Ovary (tissue), 9 donors: Measurements from ENCODE around the gene CDK5RAP1. TPM values are rescaled to one million over a fixed set of nuclear protein-coding genes. Genes with fewer than 3 reads are reported as not detected.

Experiments used
- DNase-seq, 5 donors: peaks; one replicate each; pipeline ENCODE4 v3.0.0-alpha.2; 2019 to 2020
- H3K27ac ChIP-seq, 2 donors: fragments of 200-600 bp; one replicate each; pipeline versions ENCODE4 v1.5.1 to v1.8.0; 2019 to 2022
- H3K27me3 ChIP-seq: fragments of 200-600 bp; one replicate; pipeline ENCODE4 v1.8.0; 2022
- H3K36me3 ChIP-seq: fragments of 200-600 bp; sonication (generic); one replicate; pipeline ENCODE4 v1.5.1; 2019
- H3K4me1 ChIP-seq: one replicate; pipeline ENCODE4 v1.8.1; 2013; ENCODE audit warnings: mild to moderate bottlenecking, moderate library complexity; ENCODE audit not compliant: insufficient read depth
- H3K4me3 ChIP-seq: fragments of 200-600 bp; sonication (generic); one replicate; pipeline ENCODE4 v1.5.1; 2017
- H3K9me3 ChIP-seq, 2 donors: fragments of 200-600 bp in 1 of 2; sonication (generic) in 1 of 2; one replicate each; pipeline versions ENCODE4 v1.5.1 to v1.8.1; 2013 to 2019; ENCODE audit warnings: mild to moderate bottlenecking in 1 of 2, moderate library complexity in 1 of 2
- CTCF ChIP-seq, 3 donors: fragments of 450-650 bp in 2 of 3; fragments of 200-600 bp in 1 of 3; IDR thresholded peaks; one replicate each; pipeline versions ENCODE4 v1.5.1 to v1.8.0; 2016 to 2022; ENCODE audit warnings: antibody characterized with exemption in 3 of 3, mild to moderate bottlenecking in 1 of 3
- EP300 ChIP-seq: sonication (generic); formaldehyde crosslinking; IDR thresholded peaks from one replicate; pipeline ENCODE4 v1.6.1; 2017; ENCODE audit warnings: antibody characterized with exemption
- POLR2A ChIP-seq: fragments of 450-650 bp; IDR thresholded peaks from one replicate; pipeline ENCODE4 v1.6.1; 2017; ENCODE audit warnings: antibody characterized with exemption, mild to moderate bottlenecking, moderate library complexity
- WGBS, 3 donors: extraction: QIAGEN DNeasy Blood & Tissue Kit in 1 of 3; methylation state at CpG; one replicate each; pipeline versions ENCODE4 v1.1.5 to v1.1.7; 2013 to 2017; 5-methylcytosine and 5-hydroxymethylcytosine counted together
- intact Hi-C, 4 donors: fragments of 100-400 bp; cut with DNase I; formaldehyde crosslinking; loops; one replicate each; pipeline versions ENCODE4 v1.11.0 to v1.15.1; 2022 to 2023
- polyA plus RNA-seq, 2 donors: library from polyadenylated mRNA; stranded (reverse); fragments of 200-250 nt in 1 of 2; fragments of 350-450 nt in 1 of 2; fragmentation: Illumina TruSeq in 1 of 2; extraction: RNeasy Lipid Tissue Mini Kit (QIAGEN cat#74804) in 1 of 2; gene quantifications; one replicate each; pipeline ENCODE4 v1.2.3, GENCODE V29; 2013 to 2014
- total RNA-seq, 7 donors: library from RNA; depleted of rRNA in 2 of 7; stranded (reverse); fragments of >200 nt in 2 of 7; fragmentation: NEBNext Ultra II Directional in 3 of 7; extraction: Animal tissue kit (Norgen Biotek cat#: 25700) in 3 of 7; gene quantifications; one replicate each; pipeline versions ENCODE4 v1.1.0 to v1.2.4, GENCODE V29; 2016 to 2023
- donor health status: DM: no; HTN: no; CAD: no; lungs with moderate emphysema.
- donor health status: DM: no; HTN: no; CAD: no.
- donor health status: Bipolar disorder and iron deficiency.
- donor health status: DM: yes; HTN: yes; CAD: no.
- donor health status: DM: no; HTN: no; CAD: no.
- donor health status: DM: yes; HTN: yes; CAD: no.

Gene CDK5RAP1
- total and polyA plus RNA-seq, 9 donors = 17.3 to 31.9 (median 19.4) TPM

- 87 to 89% (median 89%) methylated on average over 3 of the region's 3 CpGs for WGBS, 3 donors
- no peaks in the 10 kb centered on the region for H3K27me3 ChIP-seq
- intact Hi-C loops = no loop called here
- no peak overlapping the region for H3K27ac ChIP-seq
- DNase-seq = no peak
- no peak for TF ChIP-seq EP300
- TF ChIP-seq CTCF (IDR thresholded peaks at IDR 0.05) = no peak
- TF ChIP-seq POLR2A = no peak
- no peaks in the 10 kb centered on the region for H3K36me3 ChIP-seq
- no peaks in the 10 kb centered on the region for H3K4me1 ChIP-seq
- no peaks in the 10 kb centered on the region for H3K9me3 ChIP-seq
- no peak overlapping the region for H3K4me3 ChIP-seq
These were observed 64.9 kb downstream of the CDK5RAP1 start for GRCh38 chr20:33336375-33336774.

GRCh38 chr20:33334111-33334510 lies 67.2 kb downstream of the CDK5RAP1 start:
- H3K36me3 ChIP-seq = no peaks in the 10 kb centered on the region
- WGBS, 3 donors = 76 to 96% (median 93%) methylated on average over 3 of the region's 3 CpGs

GRCh38 chr20:33333616-33334015 lies 67.7 kb downstream of the CDK5RAP1 start:
- TF ChIP-seq POLR2A = no peak
- TF ChIP-seq EP300 = no peak
- TF ChIP-seq CTCF (IDR thresholded peaks at IDR 0.05) = no peak

More at GRCh38 chr20:33334111-33334510, 67.2 kb downstream of the CDK5RAP1 start:
- no peak for TF ChIP-seq POLR2A
- no peak for TF ChIP-seq EP300
- no peak for TF ChIP-seq CTCF (IDR thresholded peaks at IDR 0.05)
- H3K27me3 ChIP-seq = no peaks in the 10 kb centered on the region
- H3K9me3 ChIP-seq = no peaks in the 10 kb centered on the region
- H3K4me3 ChIP-seq = no peak overlapping the region
- intact Hi-C loops = no loop called here
- no peaks in the 10 kb centered on the region for H3K4me1 ChIP-seq
- DNase-seq = no peak
- no peak overlapping the region for H3K27ac ChIP-seq

GRCh38 chr20:33332905-33333456 lies 68.3 kb downstream of the CDK5RAP1 start:
- 70 to 78% (median 71%) methylated on average over 20 of the region's 20 CpGs for WGBS, 3 donors
- no peaks in the 10 kb centered on the region for H3K9me3 ChIP-seq
- DNase-seq = no peak
- TF ChIP-seq CTCF (IDR thresholded peaks at IDR 0.05) (no peak), POLR2A (no peak), EP300 (no peak)
- no peak overlapping the region for H3K27ac ChIP-seq
- no peaks in the 10 kb centered on the region for H3K27me3 ChIP-seq
- H3K36me3 ChIP-seq = no peaks in the 10 kb centered on the region
- intact Hi-C loops = no loop called here
- no peak overlapping the region for H3K4me3 ChIP-seq
- H3K4me1 ChIP-seq = no peaks in the 10 kb centered on the region

More at GRCh38 chr20:33333616-33334015, 67.7 kb downstream of the CDK5RAP1 start:
- Histone ChIP-seq H3K9me3 (no peaks in the 10 kb centered on the region), H3K27me3 (no peaks in the 10 kb centered on the region), H3K27ac (no peak overlapping the region), H3K4me3 (no peak overlapping the region), H3K36me3 (no peaks in the 10 kb centered on the region), H3K4me1 (no peaks in the 10 kb centered on the region)
- no peak for DNase-seq
- intact Hi-C loops = no loop called here
- WGBS, 3 donors = 81 to 94% (median 83%) methylated on average over 7 of the region's 7 CpGs
